GM21786 (cell line): ENCODE measurements around the gene CFD.
"Not testable (repeated sequence)": the region's sequence is repeated elsewhere in the genome, so short reads cannot be mapped to it uniquely, and the experiment has no call there.

Experiments used
- ATAC-seq: cut with Tn5 transposase; IDR thresholded peaks from one replicate; pipeline ENCODE4 v1.9.1; 2021; ENCODE audit not compliant: unreplicated experiment

Gene CFD

GRCh38 chr19:870963-871401, 11.5 kb downstream of the CFD start:
- no peak for ATAC-seq

- no peak for ATAC-seq
These were observed 12.2 kb downstream of the CFD start for GRCh38 chr19:871446-872265.

DNA sequence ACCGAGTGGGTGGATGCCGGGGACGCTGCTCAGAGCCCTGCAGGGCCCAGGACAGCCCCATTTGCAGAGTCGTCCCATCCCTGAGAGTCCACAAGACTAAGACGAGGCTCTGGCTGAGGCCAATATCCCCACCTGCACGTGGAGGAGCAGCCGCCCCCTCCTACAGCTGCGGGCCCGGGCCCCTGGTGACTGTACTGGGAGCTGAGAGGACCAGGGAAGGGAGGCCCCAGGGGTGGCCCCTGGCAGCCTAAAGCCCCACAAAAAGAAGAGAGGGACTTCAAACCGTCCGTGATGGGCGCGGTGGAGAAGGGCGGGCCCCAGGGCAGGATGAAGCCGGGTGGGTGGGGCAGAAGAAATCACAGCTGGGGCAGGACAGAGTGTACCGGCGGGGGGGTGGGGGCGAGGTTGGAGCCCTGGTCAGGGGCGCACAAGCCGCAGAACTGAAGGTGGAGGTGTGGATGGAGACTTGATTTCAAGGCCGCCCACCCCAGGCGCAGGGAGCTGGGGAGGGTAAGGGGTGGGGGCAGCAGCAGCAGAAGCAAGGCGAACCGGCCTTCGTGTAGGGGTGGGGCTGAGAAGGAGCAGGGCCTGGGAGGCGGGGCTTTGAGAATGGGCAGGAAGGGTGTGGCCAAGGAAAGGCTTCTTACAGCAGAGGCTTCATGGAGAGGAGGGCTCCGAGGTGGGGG, 12.9 kb downstream of the CFD start:
- no peak for ATAC-seq

DNA sequence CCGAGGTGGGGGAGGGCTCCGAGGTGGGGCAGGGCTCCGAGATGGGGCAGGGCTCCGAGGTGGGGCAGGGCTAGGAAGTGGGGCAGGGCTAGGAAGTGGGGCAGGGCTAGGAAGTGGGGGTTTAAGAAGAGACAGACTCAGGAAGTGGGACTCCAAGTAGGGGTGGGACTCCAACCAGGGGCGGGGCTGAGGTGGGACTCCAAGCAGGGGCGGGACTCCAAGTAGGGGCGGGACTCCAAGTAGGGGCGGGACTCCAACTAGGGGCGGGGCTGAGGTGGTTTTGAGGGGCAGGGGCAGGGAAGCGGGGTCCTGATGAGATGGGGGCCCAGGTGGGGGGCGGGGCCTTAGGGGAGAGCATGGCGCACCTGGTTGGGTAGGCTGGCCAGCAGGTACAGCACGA, 13.6 kb downstream of the CFD start:
- no peak for ATAC-seq

DNA sequence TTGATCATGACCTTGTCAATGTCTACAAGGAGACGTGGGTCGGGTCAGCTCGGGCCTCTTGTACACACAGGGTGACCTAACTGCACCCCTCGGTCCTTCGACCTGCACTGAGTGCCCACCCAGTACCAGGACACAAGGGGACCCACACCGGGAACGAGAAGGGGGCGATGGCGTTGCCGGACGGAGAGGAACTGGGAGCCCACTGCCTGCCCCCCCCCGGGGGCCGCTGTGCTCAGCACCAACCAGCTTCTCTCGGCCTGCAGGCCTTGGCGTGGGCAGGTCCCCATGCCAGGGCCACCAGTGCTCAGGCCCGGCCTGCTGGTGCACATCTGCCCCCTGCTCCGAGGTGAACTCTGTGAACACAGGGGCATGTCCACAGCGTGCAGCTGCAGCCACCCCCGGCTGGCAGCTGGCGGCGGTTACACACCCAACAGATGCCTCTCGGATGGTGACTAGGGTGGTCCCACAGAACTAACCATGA, 14.1 kb downstream of the CFD start:
- no peak for ATAC-seq

- ATAC-seq, result no peak
These were observed 15.9 kb downstream of the CFD start for GRCh38 chr19:875265-875879.

GRCh38 chr19:876089-876488, 16.6 kb downstream of the CFD start:
- ATAC-seq, result no peak

DNA sequence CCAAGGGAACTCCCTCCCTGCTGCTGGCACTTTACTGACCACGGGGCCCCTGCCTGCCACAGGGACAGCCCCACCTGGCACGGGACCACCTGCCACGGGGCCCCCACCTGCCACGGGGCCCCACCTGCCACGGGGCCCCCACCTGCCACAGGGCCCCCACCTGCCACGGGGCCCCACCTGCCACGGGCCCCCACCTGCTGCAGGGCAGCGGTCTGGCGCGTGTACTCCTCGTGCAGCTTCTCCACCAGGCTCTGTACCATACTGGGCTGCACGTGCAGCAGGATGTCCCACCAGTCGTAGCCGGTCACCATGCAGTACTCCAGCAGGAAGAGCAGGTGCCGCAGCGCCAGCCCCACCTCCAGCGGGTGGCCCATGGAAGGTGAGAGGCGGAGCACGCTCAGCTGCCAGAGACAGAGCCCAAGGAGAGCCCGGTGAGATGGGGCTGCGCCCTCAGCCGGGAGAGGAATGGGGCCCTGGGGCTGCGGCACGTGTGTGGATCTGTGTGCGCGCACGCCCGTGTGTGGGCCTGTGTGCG, 17.4 kb downstream of the CFD start:
- no peak for ATAC-seq

DNA sequence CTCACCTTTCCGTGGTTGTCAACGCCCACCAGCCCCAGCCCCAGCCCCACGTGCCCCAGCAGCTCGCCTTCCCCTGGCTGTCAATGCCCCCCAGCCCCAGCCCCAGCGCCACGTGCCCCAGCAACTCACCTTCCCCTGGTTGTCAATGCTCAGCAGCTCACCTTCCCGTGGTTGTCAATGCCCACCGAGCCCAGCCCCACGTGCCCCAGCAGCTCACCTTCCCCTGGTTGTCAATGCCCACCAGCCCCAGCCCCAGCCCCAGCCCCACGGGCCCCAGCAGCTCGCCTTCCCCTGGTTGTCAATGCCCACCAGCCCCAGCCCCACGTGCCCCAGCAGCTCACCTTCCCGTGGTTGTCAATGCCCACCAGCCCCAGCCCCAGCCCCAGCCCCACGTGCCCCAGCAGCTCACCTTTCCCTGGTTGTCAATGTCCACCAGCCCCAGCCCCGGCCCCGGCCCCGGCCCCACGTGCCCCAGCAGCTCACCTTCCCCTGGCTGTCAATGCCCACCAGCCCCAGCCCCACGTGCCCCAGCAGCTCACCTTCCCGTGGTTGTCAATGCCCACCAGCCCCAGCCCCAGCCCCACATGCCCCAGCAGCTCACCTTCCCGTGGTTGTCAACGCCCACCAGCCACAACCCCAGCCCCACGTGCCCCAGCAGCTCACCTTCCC, 18.7 kb downstream of the CFD start:
- ATAC-seq, result not testable (repeated sequence)

GRCh38 chr19:878751-879561, 19.5 kb downstream of the CFD start:
- ATAC-seq, result not testable (repeated sequence)

DNA sequence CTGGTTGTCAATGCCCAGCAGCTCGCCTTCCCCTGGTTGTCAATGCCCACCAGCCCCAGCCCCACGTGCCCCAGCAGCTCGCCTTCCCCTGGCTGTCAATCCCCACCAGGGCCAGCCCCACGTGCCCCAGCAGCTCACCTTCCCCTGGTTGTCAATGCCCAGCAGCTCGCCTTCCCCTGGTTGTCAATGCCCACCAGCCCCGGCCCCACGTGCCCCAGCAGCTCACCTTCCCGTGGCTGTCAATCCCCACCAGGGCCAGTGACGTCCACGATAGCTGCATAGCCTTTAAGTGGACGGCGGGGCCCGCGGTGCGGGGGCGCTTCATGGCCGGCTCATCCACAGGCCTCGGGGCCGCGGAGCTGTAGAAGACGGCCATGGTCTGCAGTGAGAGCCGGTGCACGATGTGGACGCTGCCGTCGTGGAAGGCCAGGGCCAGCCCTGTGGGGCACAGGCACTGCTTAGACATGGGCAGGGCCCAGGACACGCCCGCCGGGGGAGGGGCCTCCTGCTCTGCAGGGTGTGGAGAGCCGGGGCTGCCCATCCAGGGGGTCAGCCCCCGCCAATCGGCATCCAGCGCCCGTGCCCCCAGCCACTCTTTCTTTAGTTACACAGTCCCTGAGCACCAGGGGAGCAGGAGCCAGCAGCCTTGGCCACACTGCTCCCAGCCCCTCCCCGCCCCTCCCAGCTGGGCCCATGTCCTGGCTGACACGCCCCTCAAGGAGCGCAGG, 20.4 kb downstream of the CFD start:
- no peak for ATAC-seq

DNA sequence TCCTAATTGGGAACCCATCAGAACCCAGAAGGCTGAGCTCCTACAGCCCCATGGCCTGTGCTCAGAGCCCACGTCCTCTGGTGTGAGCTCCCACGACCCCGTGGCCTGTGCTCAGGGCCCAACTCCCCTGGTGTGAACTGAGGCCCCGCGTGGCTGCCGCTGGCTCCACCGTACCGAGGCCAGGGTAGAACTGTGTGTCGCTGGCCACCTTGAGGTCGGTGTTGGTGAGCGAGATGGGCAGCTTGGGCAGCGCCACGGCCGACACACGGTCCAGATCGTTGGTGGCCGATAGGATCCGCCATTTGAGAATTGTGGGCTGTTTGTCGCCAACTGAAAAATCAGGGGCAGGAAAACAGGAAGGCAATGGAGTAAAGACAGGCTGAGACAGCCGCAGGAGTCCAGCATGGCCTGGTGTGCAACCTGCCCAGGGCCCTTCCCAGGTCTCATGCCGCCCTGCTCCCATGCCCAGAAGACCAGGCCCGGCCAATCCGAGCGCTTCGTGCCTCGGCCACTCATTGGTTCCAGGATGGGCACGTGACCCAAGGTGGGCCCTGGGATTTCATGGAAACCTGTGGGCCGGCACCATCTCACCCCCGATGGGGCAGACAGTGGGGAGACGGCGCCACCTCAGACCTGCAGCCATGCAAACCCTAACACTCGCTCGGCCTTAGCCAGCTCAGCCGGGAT, 22.1 kb downstream of the CFD start:
- no peak for ATAC-seq

DNA sequence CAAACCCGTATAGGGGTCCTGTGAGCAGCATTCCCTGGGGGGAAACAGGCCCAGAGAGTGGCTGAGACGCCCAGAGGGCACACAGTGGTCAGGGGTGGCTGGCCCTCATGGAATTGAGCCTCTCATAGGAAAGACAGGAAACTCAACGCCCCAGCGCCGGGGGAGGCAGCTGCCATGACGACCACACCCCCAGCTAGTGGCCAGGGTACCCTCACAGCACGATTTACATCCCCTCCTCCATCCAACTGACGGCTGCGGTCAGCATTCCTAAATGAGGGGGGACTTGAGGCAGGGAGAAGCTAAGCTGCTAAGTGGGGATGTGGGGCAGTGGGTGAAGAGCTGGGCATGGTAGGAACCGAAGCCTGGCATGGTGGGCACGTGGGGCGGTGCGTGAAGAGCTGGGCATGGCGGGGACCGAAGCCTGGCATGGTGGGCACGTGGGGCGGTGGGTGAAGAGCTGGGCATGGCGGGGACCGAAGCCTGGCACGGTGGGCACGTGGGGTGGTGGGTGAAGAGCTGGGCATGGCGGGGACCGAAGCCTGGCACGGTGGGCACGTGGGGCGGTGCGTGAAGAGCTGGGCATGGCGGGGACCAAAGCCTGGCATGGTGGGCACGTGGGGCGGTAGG, 23.5 kb downstream of the CFD start:
- ATAC-seq, result no peak

- ATAC-seq, result no peak
These were observed 24.3 kb downstream of the CFD start for GRCh38 chr19:883661-884211.

- no peak for ATAC-seq
These were observed 25.2 kb downstream of the CFD start for GRCh38 chr19:884420-885211.

DNA sequence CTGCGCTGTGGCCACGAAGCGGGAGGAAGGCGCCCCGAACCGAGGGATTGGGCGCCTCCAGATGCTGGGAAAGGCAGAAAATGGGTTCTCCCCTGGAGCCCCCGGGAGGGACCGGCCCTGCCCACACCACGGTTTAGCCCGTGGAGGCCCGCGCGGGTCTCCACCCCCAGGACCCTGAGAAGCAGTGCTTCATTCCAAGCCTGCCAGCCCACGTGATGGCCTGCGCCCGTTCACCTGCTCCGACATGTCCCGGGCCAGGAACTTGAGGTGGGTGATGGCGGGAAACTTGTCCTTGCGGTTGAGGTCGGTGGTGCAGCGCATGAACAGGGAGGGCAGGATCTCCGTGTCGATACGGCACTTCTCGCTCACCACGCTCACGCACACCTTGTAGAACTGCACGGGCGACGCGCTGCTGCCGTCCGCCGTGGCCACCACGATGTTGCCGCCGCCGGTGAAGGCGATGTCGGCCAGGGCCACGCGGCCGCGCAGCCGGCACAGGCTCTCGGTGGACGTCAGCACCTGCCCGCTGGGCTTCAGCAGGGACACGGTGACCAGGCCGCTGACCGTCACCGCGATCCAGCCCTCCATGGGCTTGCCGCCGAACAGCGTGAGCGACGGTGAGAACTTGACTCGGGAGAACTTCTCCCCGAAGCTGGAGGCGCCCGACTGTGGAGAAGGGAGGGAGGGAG, 26.2 kb downstream of the CFD start:
- no peak for ATAC-seq

GRCh38 chr19:887072-887471, 27.6 kb downstream of the CFD start:
- no peak for ATAC-seq
